GM12874 (cell line): ENCODE results near the gene FARP2.

ENCODE experiments used
- CTCF ChIP-seq: IDR thresholded peaks from 2 replicates; pipeline ENCODE4 v1.5.1; 2011; ENCODE audit warnings: low read depth, mild to moderate bottlenecking, control low read depth, low read length, moderate library complexity; ENCODE audit not compliant: insufficient read depth

FARP2 gene

DNA sequence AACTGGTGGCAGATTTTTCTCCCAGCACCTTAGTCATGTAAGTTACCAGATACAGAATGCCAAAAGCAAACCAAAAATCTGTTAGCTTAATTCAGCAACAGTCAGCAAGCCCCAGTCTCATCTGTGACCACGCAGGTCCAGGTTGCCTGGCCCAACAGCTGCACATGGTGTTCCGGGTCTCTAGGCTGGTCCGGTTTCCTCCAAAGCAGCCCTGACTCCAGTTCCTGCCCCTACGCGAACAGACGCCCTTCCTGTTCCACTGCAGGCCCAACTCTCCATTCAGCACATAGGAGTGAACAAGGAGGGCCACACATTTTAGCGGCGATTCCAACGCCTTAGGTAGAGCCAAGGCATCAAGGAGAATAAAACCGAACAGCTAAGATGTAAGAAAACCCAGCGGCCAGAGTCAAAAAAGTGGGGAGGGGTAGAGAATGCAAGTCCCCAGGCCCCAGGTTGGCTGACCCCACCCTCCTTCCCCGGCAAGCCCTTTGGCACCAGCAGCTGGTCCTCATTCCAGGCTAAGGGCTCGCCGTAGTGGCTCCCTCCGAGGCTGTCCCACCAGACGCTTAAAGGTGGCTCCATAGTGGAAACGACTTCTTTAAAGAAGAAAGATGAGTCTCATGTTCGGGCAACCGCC is 150.8 kb downstream of the FARP2 start:
- TF ChIP-seq CTCF: no peak

GRCh38 chr2:241507430-241508239 is 151.6 kb downstream of the FARP2 start:
- TF ChIP-seq CTCF: no peak; the same call in 1 of the 2 replicates

DNA sequence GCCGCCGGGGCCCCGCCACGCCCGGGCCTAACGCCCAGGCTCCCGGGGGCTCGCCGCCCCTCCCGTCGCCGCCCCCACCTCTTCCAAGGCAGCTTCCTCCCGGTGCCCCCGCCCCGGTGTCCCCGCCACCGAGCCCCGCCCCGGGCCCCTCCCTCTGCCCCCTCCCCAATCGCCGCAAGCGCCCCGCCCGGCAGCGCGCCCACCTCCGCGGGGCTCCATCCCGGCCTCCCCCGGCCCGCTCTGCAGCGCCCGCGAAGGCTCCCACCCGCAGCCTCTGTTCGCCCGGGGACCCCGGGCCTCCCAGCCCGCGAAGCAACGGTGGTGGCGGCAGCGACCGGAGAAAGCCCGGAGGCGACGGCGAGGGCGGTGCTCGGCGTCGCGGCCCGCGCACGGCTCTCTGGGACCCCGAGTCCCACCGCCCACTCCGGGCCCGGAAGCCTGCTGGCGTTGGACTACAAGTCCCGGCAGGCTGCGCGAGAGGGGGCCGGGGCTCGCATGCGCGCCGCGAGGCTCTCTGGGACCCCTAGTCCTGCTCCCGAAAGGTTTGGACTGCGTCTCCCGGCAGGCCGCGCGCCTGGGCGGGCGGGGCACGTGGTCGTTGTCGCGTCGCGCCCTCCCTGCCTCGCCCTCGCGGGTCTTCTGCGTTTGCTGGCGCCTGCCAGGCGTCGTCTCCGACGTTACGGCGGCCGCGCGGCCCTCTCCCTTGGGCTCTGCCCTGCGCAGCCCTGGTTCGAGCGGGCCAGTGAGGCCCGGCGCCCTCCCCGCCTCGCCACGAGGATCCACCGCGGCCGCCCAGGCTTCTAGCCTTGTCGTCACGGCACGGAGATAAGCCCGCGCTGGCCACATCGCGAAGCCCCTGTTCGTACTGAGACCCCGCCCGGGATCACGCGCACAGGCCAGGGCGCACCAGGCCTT is 152.4 kb downstream of the FARP2 start, which contains the start of gene STK25:
STK25 (minus strand) TSS at position 345 of the 915 bp plus-strand sequence. CDS start 549 bp downstream, outside the sequence.
- no peak for TF ChIP-seq CTCF

GRCh38 chr2:241509155-241509784 is 153.2 kb downstream of the FARP2 start:
- no peak for TF ChIP-seq CTCF

- no peak for TF ChIP-seq CTCF
These were observed 155.1 kb downstream of the FARP2 start for GRCh38 chr2:241511091-241511741.

DNA sequence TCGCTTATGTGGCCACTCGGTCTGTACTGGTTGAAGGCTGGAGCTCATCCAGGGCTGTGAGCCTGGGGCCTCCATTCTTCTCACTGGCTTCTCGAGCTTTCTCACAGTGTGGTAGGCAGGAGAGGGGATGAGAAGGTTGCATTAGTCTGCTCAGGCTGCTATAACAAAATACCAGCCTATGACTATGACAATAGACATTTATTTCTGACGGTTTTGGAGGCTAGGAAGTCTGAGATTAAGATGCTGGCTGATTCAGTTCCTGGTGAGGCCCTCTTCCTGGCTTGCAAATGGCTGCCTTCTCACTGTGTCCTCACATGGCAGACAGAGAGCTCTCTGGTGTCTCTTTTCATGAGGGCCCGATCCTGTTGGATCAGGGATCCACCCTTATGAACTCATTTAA is 158.5 kb downstream of the FARP2 start:
- TF ChIP-seq CTCF: no peak
